ENCODE results near the gene NRXN2.

The NRXN2 gene

DNA sequence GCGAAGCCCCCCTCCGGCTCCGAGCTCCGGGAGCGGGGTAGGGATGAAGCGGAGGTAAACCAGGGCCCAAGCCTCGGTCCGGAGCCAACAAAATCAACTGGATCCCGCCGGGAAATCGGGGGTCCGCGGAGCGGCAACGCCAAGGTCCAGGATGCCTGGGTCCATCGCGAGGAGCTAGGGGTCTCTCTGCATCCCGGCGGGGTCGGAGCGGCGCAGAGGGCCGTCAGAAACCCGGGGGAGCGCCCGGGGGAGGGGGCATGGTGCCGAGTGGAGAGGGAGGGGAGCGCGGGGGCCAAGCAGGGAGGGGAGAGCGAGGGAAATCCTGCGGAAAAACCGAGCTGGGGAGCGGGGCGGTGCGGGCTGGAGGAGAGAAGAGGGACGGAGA, 80.1 kb downstream of the NRXN2 start:
- CTCF ChIA-PET = interaction anchor here (0.7 to 1.2 kb wide), 3 partner anchors 8 to 290 kb away, joined by 3 to 5 read pairs (median 3); no protein-coding TSS in a partner anchor
- peaks cover 7 to 44% (median 20%) of the 10 kb centered on the region in 5 experiments for H3K27me3 ChIP-seq (replicated peaks in 2 of 5; ENCODE audit: control insufficient read depth in 4 of 5, insufficient read depth in 5 of 5, low read length in 4 of 5)
- no peaks in the 10 kb centered on the region for H3K9me3 ChIP-seq (ENCODE audit: control extremely low read depth in 1 of 5, control insufficient read depth in 4 of 5, insufficient read depth in 2 of 5, low read depth in 1 of 5, low read length in 4 of 5)
- POLR2A ChIA-PET = interaction anchor here (0.6 kb wide), 1 partner anchor 106 kb away, joined by 3 read pairs; no protein-coding TSS in a partner anchor
- peak overlapping the region in 2 of 7 experiments; percentile 12 to 48 for H3K4me3 ChIP-seq (ENCODE audit: control insufficient read depth in 1 of 7, extremely low read depth in 1 of 7, insufficient read depth in 4 of 7, low read depth in 2 of 7, low read length in 6 of 7)
- peaks cover 0 to 28% (median 15%) of the 10 kb centered on the region in 4 experiments for H3K4me1 ChIP-seq (ENCODE audit: control extremely low read depth in 1 of 4, control insufficient read depth in 4 of 4, insufficient read depth in 4 of 4, low read length in 3 of 4)
- H3K36me3 ChIP-seq (ENCODE audit: control insufficient read depth in 4 of 4, insufficient read depth in 4 of 4, low read length in 3 of 4) = no peaks in the 10 kb centered on the region
- DNase-seq = no peak
- no peak overlapping the region for H3K27ac ChIP-seq (ENCODE audit: insufficient read depth in 1 of 2, low read depth in 1 of 2, low read length in 2 of 2, poor library complexity in 1 of 2, severe bottlenecking in 2 of 2)
- WGBS (ENCODE audit: insufficient coverage) = 2% methylated on average over 32 of the region's 36 CpGs

DNA sequence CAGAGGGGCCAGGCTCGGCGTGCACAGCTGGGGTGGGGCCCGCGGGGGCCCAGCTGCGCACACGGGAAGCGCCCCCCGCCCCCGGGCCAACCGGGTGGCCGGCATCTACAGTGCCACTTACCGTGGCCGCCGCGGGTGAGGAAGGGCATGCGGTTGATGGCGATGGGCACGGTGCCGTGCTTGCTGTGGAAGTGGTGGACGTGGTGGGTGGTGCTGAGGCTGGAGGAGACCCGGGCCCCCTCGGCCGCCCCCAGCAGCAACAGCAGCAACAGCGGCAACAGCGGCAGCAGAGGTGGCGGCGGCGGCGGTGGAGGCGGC, 80.6 kb downstream of the NRXN2 start:
- POLR2A ChIA-PET = interaction anchor here (0.6 kb wide), 1 partner anchor 105 kb away, joined by 3 read pairs; no protein-coding TSS in a partner anchor
- H3K27me3 ChIP-seq (replicated peaks in 2 of 5; ENCODE audit: control insufficient read depth in 4 of 5, insufficient read depth in 5 of 5, low read length in 4 of 5) = peaks cover 7 to 46% (median 20%) of the 10 kb centered on the region in 5 experiments

DNA sequence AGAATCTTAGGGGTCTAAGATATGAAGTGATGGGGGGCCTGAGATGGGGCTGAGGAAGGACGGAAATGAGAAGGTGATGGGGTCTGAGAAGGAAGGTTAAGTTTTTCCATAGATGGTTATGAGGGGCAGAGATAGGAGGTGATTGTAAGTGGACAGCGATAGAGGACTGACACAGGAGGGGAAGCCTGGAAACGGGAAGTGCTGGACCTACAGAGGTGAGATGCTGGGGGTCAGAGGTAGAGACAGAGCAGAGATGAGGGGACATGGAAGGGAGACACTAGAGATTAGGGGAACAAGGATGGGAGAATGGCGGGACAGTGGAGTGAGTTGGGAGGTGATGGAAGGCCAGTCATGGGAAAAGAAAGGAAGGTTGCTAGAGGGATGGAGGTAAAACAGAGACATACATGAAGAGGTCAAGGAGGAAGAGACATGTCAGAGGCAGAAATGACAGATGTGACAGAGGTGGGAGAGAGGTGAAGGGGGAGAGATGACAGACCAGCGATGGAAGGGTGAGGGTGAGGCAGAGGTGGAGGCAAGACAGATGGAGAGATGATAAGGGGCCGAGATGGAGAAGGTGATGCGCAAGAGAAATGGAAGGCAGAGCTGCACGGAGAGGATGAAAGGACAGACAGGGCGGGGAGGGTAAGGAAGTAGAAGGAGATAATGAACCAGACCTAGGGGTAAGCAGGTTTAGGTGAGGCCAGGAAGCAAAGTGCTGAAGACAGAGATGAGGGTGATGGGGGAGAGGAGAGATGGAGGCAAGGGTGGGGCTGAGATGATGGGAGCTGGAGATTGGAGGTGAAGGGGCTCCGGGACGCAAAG, 81.2 kb downstream of the NRXN2 start:
- POLR2A ChIA-PET = no interaction called here
- Histone ChIP-seq H3K27me3 (replicated peaks in 2 of 5; ENCODE audit: control insufficient read depth in 4 of 5, insufficient read depth in 5 of 5, low read length in 4 of 5) (peaks cover 7 to 46% (median 20%) of the 10 kb centered on the region in 5 experiments), H3K9me3 (ENCODE audit: control extremely low read depth in 1 of 5, control insufficient read depth in 4 of 5, insufficient read depth in 2 of 5, low read depth in 1 of 5, low read length in 4 of 5) (no peaks in the 10 kb centered on the region), H3K36me3 (ENCODE audit: control insufficient read depth in 4 of 4, insufficient read depth in 4 of 4, low read length in 3 of 4) (no peaks in the 10 kb centered on the region), H3K4me1 (ENCODE audit: control extremely low read depth in 1 of 4, control insufficient read depth in 4 of 4, insufficient read depth in 4 of 4, low read length in 3 of 4) (peaks cover 0 to 28% (median 15%) of the 10 kb centered on the region in 4 experiments), H3K27ac (ENCODE audit: insufficient read depth in 1 of 2, low read depth in 1 of 2, low read length in 2 of 2, poor library complexity in 1 of 2, severe bottlenecking in 2 of 2) (no peak overlapping the region), H3K4me3 (ENCODE audit: control insufficient read depth in 1 of 7, extremely low read depth in 1 of 7, insufficient read depth in 4 of 7, low read depth in 2 of 7, low read length in 6 of 7) (no peak overlapping the region)
- no peak for DNase-seq
- 61% methylated on average over 11 of the region's 11 CpGs for WGBS (ENCODE audit: insufficient coverage)
- CTCF ChIA-PET = interaction anchor here (1.2 kb wide), 1 partner anchor 92 kb away, joined by 5 read pairs; no protein-coding TSS in a partner anchor

More for the DNA sequence above, 80.6 kb downstream of the NRXN2 start:
- peak in 1 of 3 donors; percentile 30 for DNase-seq
- 0% methylated on average over 17 of the region's 30 CpGs for WGBS (ENCODE audit: insufficient coverage)
- Histone ChIP-seq H3K4me3 (ENCODE audit: control insufficient read depth in 1 of 7, extremely low read depth in 1 of 7, insufficient read depth in 4 of 7, low read depth in 2 of 7, low read length in 6 of 7) (peak overlapping the region in 1 of 7 experiments; percentile 48), H3K27ac (ENCODE audit: insufficient read depth in 1 of 2, low read depth in 1 of 2, low read length in 2 of 2, poor library complexity in 1 of 2, severe bottlenecking in 2 of 2) (no peak overlapping the region), H3K9me3 (ENCODE audit: control extremely low read depth in 1 of 5, control insufficient read depth in 4 of 5, insufficient read depth in 2 of 5, low read depth in 1 of 5, low read length in 4 of 5) (no peaks in the 10 kb centered on the region), H3K36me3 (ENCODE audit: control insufficient read depth in 4 of 4, insufficient read depth in 4 of 4, low read length in 3 of 4) (no peaks in the 10 kb centered on the region), H3K4me1 (ENCODE audit: control extremely low read depth in 1 of 4, control insufficient read depth in 4 of 4, insufficient read depth in 4 of 4, low read length in 3 of 4) (peaks cover 0 to 28% (median 15%) of the 10 kb centered on the region in 4 experiments)
- CTCF ChIA-PET = interaction anchor here (1.2 kb wide), 1 partner anchor 93 kb away, joined by 5 read pairs; no protein-coding TSS in a partner anchor

DNA sequence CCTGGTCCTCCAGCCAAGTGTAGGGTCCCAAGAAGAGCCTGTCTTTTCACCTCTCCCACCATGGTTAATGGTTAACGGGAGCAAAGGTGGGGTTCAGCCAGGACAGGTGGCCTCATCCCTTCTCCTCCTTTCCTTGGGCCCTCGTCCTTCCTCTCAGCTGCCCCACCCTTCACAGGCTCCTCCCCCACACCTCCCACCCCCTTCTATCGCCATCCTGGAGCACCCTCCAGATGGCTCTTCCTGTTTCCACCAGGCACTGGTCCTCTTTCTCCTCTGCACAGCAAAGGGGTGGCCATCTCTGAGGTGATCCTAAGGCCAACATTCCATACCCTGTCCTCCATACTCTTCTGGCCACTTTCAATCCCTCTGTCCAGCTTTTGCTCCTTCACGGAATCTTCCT, 83.1 kb downstream of the NRXN2 start:
- WGBS (ENCODE audit: insufficient coverage) = 87% methylated on average over 3 of the region's 4 CpGs
- peaks cover 0 to 24% (median 17%) of the 10 kb centered on the region in 4 experiments for H3K4me1 ChIP-seq (ENCODE audit: control extremely low read depth in 1 of 4, control insufficient read depth in 4 of 4, insufficient read depth in 4 of 4, low read length in 3 of 4)
- H3K27ac ChIP-seq (ENCODE audit: insufficient read depth in 1 of 2, low read depth in 1 of 2, low read length in 2 of 2, poor library complexity in 1 of 2, severe bottlenecking in 2 of 2) = no peak overlapping the region
- ChIA-PET CTCF (interaction anchor here (1.4 to 2.1 kb wide), 3 partner anchors 10 to 150 kb away, joined by 3 to 21 read pairs (median 3); no protein-coding TSS in a partner anchor), POLR2A (no interaction called here)
- no peaks in the 10 kb centered on the region for H3K36me3 ChIP-seq (ENCODE audit: control insufficient read depth in 4 of 4, insufficient read depth in 4 of 4, low read length in 3 of 4)
- no peak for DNase-seq
- no peak overlapping the region for H3K4me3 ChIP-seq (ENCODE audit: control insufficient read depth in 1 of 7, extremely low read depth in 1 of 7, insufficient read depth in 4 of 7, low read depth in 2 of 7, low read length in 6 of 7)
- H3K9me3 ChIP-seq (ENCODE audit: control extremely low read depth in 1 of 5, control insufficient read depth in 4 of 5, insufficient read depth in 2 of 5, low read depth in 1 of 5, low read length in 4 of 5) = no peaks in the 10 kb centered on the region
- H3K27me3 ChIP-seq (replicated peaks in 2 of 5; ENCODE audit: control insufficient read depth in 4 of 5, insufficient read depth in 5 of 5, low read length in 4 of 5) = peaks cover 7 to 46% (median 20%) of the 10 kb centered on the region in 5 experiments

DNA sequence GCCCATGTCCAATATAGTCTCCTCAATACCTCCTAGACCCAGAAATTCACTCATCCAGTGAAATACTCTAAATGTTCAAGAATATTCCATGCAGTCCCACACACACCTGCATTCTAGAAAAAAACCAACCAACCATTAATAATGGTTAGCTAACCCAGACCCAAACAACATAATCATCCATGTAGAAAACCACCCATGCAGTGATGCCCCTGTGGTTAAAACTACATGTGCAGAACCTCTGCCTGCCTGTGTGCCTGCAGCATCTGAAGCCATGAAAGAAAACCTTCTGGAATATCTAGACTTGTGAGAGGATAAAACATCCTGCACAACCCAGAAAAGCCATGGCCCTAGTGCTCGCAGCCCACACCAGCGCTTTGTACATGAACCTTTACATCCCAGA, 84.2 kb downstream of the NRXN2 start:
- Histone ChIP-seq H3K4me1 (ENCODE audit: control extremely low read depth in 1 of 4, control insufficient read depth in 4 of 4, insufficient read depth in 4 of 4, low read length in 3 of 4) (peaks cover 0 to 22% (median 18%) of the 10 kb centered on the region in 4 experiments), H3K27me3 (replicated peaks in 2 of 5; ENCODE audit: control insufficient read depth in 4 of 5, insufficient read depth in 5 of 5, low read length in 4 of 5) (peaks cover 7 to 38% (median 17%) of the 10 kb centered on the region in 5 experiments), H3K4me3 (ENCODE audit: control insufficient read depth in 1 of 7, extremely low read depth in 1 of 7, insufficient read depth in 4 of 7, low read depth in 2 of 7, low read length in 6 of 7) (no peak overlapping the region), H3K9me3 (ENCODE audit: control extremely low read depth in 1 of 5, control insufficient read depth in 4 of 5, insufficient read depth in 2 of 5, low read depth in 1 of 5, low read length in 4 of 5) (no peaks in the 10 kb centered on the region), H3K36me3 (ENCODE audit: control insufficient read depth in 4 of 4, insufficient read depth in 4 of 4, low read length in 3 of 4) (no peaks in the 10 kb centered on the region), H3K27ac (ENCODE audit: insufficient read depth in 1 of 2, low read depth in 1 of 2, low read length in 2 of 2, poor library complexity in 1 of 2, severe bottlenecking in 2 of 2) (no peak overlapping the region)
- ChIA-PET POLR2A (no interaction called here), CTCF (interaction anchor here (0.8 to 2.1 kb wide), 3 partner anchors 11 to 156 kb away, joined by 3 to 21 read pairs (median 3); no protein-coding TSS in a partner anchor)
- 100% methylated on average over 2 of the region's 2 CpGs for WGBS (ENCODE audit: insufficient coverage)
- DNase-seq = no peak

DNA sequence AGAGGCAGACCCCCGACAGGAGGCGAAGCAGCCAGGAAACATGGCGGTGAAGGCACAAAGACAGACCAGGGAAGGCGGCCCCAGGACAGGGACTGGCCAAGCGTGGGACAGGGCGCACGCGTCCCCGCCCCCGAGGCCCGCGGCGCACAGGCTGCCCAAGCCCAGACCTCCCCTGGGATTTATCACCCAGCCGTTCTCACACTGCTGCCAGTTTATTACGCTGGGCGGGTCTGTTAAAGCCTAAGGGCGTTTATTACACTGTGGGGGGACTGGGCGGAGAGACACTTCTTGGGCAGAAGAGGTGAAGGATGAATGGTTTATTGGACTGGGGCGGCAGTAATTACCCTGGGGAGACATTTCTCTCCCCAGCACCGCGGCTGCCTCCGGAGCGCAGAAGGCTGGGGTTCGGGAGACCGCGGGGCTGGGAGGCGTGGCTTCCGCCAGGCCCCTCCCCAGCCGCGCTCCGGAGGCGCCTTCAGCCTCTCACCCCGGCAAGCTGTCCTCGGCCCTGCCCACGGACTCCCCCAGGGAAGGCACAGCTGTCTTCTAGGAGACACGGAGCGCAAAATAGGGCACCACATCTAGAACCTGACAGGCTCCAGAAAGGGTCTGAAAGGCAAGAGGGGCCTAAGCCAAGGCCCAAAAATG, 84.9 kb downstream of the NRXN2 start:
- Histone ChIP-seq H3K36me3 (ENCODE audit: control insufficient read depth in 4 of 4, insufficient read depth in 4 of 4, low read length in 3 of 4) (no peaks in the 10 kb centered on the region), H3K4me3 (ENCODE audit: control insufficient read depth in 1 of 7, extremely low read depth in 1 of 7, insufficient read depth in 4 of 7, low read depth in 2 of 7, low read length in 6 of 7) (no peak overlapping the region), H3K9me3 (ENCODE audit: control extremely low read depth in 1 of 5, control insufficient read depth in 4 of 5, insufficient read depth in 2 of 5, low read depth in 1 of 5, low read length in 4 of 5) (no peaks in the 10 kb centered on the region), H3K27me3 (replicated peaks in 2 of 5; ENCODE audit: control insufficient read depth in 4 of 5, insufficient read depth in 5 of 5, low read length in 4 of 5) (peaks cover 7 to 37% (median 17%) of the 10 kb centered on the region in 5 experiments), H3K27ac (ENCODE audit: insufficient read depth in 1 of 2, low read depth in 1 of 2, low read length in 2 of 2, poor library complexity in 1 of 2, severe bottlenecking in 2 of 2) (no peak overlapping the region), H3K4me1 (ENCODE audit: control extremely low read depth in 1 of 4, control insufficient read depth in 4 of 4, insufficient read depth in 4 of 4, low read length in 3 of 4) (peaks cover 0 to 27% (median 22%) of the 10 kb centered on the region in 4 experiments)
- no peak for DNase-seq
- CTCF ChIA-PET = interaction anchor here (0.8 to 2.1 kb wide), 2 partner anchors 12 to 155 kb away, joined by 3 to 21 read pairs; no protein-coding TSS in a partner anchor
- POLR2A ChIA-PET = no interaction called here
- 65% methylated on average over 36 of the region's 37 CpGs for WGBS (ENCODE audit: insufficient coverage)
